Muscle layer of colon (tissue), 2 donors: ENCODE results near the gene LRRC58.
"Not testable (repeated sequence)": the region's sequence is repeated elsewhere in the genome, so short reads cannot be mapped to it uniquely, and the experiment has no call there.

ENCODE experiments used
- H3K27ac ChIP-seq: one replicate; pipeline ENCODE4 v1.7.0; 2013; ENCODE audit warnings: low read depth, mild to moderate bottlenecking, low read length, moderate library complexity
- H3K27me3 ChIP-seq, 2 donors: one replicate each; pipeline ENCODE4 v1.7.0; 2013; ENCODE audit warnings: low read length in 2 of 2, mild to moderate bottlenecking in 2 of 2; ENCODE audit not compliant: insufficient read depth in 2 of 2, control insufficient read depth in 1 of 2
- H3K36me3 ChIP-seq: one replicate; pipeline ENCODE4 v1.7.0; 2013; ENCODE audit warnings: mild to moderate bottlenecking, low read length; ENCODE audit not compliant: insufficient read depth
- H3K4me1 ChIP-seq: one replicate; pipeline ENCODE4 v1.7.0; 2013; ENCODE audit warnings: mild to moderate bottlenecking, low read length; ENCODE audit not compliant: insufficient read depth
- H3K4me3 ChIP-seq, 2 donors: one replicate each; pipeline ENCODE4 v1.7.0; 2013; ENCODE audit warnings: low read length in 2 of 2, low read depth in 1 of 2, mild to moderate bottlenecking in 1 of 2, moderate library complexity in 1 of 2
- H3K9ac ChIP-seq: one replicate; pipeline ENCODE4 v1.7.0; 2013; ENCODE audit warnings: low read length
- H3K9me3 ChIP-seq: one replicate; pipeline ENCODE4 v1.7.0; 2013; ENCODE audit warnings: mild to moderate bottlenecking, low read length
- donor health status: abdominal sarcoma.
- donor health status: Adenocarcinoma of cecum.

The LRRC58 gene

GRCh38 chr3:120338517-120338916 lies 10.6 kb downstream of the LRRC58 start:
- no peak overlapping the region for H3K4me3 ChIP-seq
- no peaks in the 10 kb centered on the region for H3K27me3 ChIP-seq
- no peaks in the 10 kb centered on the region for H3K9me3 ChIP-seq
- no peak overlapping the region for H3K27ac ChIP-seq
- H3K9ac ChIP-seq = no peak overlapping the region
- peaks cover 14% of the 10 kb centered on the region for H3K36me3 ChIP-seq
- peaks cover 4% of the 10 kb centered on the region for H3K4me1 ChIP-seq

DNA sequence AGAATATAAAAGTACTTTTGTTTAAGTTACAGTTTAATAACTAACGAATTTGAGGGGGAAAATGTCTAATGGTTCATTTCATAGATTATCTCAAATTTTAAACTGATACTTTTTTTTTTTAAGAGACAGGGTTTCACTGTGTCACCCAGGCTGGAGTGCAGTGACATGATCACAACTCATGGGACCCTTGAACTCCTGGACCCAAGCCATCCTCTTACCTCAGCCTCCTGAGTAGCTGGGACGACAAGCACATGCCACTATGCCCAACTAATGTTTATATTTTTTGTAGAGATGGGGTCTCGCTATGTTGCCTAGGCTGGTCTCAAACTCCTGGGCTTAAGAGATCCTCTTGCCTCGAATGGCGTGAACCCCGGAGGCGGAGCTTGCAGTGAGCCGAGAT lies 16.5 kb downstream of the LRRC58 start:
- H3K9ac ChIP-seq = no peak overlapping the region
- H3K27ac ChIP-seq = no peak overlapping the region
- H3K4me3 ChIP-seq = no peak overlapping the region
- peaks cover 44% of the 10 kb centered on the region for H3K36me3 ChIP-seq
- no peaks in the 10 kb centered on the region for H3K27me3 ChIP-seq
- H3K4me1 ChIP-seq = peaks cover 4% of the 10 kb centered on the region
- no peaks in the 10 kb centered on the region for H3K9me3 ChIP-seq

DNA sequence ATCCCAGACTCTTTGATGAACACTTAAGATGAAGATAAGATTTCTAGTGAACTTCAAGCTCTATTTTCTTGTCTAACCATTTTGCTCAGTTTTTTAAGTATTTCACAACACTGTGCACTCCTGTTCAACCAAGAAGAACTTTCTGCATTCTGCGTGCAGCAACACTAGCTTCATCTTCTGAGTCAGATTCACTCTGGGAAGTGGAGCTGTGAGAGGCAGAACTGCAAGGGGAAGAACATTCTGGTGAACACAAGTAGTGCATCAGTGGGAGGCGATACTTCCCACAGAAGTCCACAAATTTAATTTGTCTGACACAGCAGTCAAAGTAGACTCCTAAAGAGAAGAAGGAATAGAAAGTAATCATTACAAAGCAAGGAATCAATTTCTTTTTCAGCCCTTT lies 18.1 kb downstream of the LRRC58 start:
- H3K4me1 ChIP-seq = peaks cover 3% of the 10 kb centered on the region
- no peaks in the 10 kb centered on the region for H3K27me3 ChIP-seq
- H3K9me3 ChIP-seq = no peaks in the 10 kb centered on the region
- no peak overlapping the region for H3K4me3 ChIP-seq
- H3K36me3 ChIP-seq = peaks cover 44% of the 10 kb centered on the region
- H3K9ac ChIP-seq = no peak overlapping the region
- H3K27ac ChIP-seq = no peak overlapping the region

DNA sequence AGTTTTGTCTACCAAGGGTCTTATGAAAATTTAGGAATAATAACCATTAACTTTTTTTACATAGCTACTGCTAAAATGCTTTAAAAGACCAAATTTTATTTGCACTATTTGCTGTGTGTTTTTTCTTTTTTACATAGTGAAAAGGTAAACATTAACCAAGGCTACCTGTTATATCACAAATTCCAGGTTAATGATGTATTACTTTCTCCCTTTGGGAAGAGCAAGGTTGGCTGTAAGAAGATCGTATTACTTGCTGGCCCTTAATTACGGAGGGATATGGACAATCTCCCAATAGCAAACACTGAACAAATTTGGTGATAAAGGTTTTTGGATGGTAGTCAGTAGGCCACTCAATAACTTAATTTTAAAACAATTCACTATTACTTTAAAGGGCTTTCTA lies 22.4 kb downstream of the LRRC58 start:
- Histone ChIP-seq H3K9me3 (no peaks in the 10 kb centered on the region), H3K9ac (no peak overlapping the region), H3K4me1 (no peaks in the 10 kb centered on the region), H3K36me3 (peaks cover 23% of the 10 kb centered on the region), H3K27ac (no peak overlapping the region), H3K27me3 (no peaks in the 10 kb centered on the region), H3K4me3 (no peak overlapping the region)

DNA sequence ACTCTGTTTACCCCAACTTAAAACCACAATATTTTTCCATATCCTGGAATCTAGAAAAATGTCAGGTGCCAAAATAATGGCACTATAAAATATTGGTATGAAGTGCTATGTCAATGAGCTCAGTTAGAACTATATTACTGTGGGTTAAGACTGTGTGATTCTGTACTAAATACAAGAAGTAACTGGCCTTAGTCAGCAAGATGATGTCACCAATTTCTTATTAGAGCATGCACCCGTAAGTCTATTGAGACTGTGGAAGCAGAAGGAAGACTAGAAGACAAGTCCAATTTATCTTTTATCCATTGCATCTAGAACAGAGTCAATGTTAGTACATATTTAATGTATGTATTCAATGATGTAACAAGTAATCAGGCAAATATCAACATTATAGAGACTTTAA lies 25.0 kb downstream of the LRRC58 start:
- Histone ChIP-seq H3K4me3 (no peak overlapping the region), H3K27ac (no peak overlapping the region), H3K36me3 (peaks cover 6% of the 10 kb centered on the region), H3K9ac (no peak overlapping the region), H3K27me3 (no peaks in the 10 kb centered on the region), H3K9me3 (no peaks in the 10 kb centered on the region), H3K4me1 (no peaks in the 10 kb centered on the region)

DNA sequence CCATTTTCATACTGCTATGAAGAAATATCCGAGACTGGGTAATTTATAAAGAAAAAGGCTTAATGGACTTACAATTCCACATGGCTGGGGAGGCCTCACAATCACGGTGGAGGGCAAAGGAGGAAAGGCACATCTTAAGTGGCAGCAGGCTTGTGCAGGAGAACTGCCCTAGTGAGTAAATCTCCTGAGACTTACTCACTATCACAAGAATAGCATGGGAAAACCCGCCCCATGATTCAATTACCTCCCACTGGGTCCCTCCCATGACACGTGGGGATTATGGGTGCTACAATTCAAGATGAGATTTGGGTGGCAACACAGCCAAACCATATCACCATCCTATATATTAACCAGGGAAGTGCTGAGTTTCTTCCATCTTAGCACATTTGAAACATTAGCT lies 25.4 kb downstream of the LRRC58 start:
- not testable (repeated sequence) for H3K27ac ChIP-seq, H3K9ac ChIP-seq, H3K9me3 ChIP-seq, H3K4me1 ChIP-seq, H3K27me3 ChIP-seq, H3K36me3 ChIP-seq, H3K4me3 ChIP-seq

DNA sequence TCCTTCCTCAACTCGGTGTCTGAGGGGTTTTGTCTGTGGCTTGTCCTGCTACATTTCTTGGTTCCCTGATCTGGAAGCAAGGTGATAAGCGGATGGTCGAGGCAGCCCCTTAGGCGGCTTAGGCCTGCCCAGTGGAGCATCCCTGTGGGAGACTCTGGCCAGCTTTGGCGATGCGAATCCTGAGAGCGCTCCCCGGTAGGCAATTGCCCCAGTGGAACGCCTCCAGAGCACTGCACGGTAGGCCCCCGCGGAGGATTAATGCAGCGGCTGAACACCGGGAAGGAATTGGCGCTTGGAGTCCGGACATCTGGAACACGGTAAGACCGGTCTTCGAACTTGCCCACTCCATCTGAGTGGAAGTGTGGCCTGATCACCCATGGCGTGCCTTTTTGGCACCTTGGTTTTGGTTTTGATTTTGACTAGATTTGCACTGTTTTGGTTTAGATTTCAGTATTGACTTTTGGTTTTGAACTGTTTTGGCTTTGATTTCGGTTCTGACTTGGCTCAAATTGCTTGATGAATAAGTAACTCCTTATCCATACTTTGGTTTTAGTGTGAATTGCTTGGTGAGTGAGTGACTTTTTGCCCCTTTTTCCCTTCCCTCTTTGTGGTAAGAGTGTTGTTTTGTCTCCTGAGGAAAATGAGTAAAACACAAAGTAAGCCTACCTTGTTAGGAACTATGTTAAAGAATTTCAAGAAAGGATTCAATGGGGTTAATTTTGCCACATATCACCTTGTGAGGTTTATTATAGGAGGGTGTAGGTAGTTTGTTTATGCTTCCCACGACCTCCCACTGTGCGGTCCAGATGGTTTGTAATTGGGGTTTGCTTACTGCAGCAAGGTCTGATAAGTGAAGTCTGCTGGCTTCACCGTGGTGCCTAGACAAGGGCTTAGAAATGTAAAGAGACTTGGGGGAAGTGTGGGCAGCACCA lies 37.0 kb downstream of the LRRC58 start:
- no peaks in the 10 kb centered on the region for H3K9me3 ChIP-seq
- H3K9ac ChIP-seq = no peak overlapping the region
- H3K4me1 ChIP-seq = no peaks in the 10 kb centered on the region
- H3K27ac ChIP-seq = no peak overlapping the region
- no peaks in the 10 kb centered on the region for H3K27me3 ChIP-seq
- H3K36me3 ChIP-seq = no peaks in the 10 kb centered on the region
- H3K4me3 ChIP-seq = no peak overlapping the region

- no peak overlapping the region for H3K4me3 ChIP-seq
- no peaks in the 10 kb centered on the region for H3K27me3 ChIP-seq
- no peaks in the 10 kb centered on the region for H3K9me3 ChIP-seq
- no peak overlapping the region for H3K9ac ChIP-seq
- H3K4me1 ChIP-seq = no peaks in the 10 kb centered on the region
- H3K36me3 ChIP-seq = no peaks in the 10 kb centered on the region
- no peak overlapping the region for H3K27ac ChIP-seq
These were observed 42.4 kb downstream of the LRRC58 start for GRCh38 chr3:120306519-120307455.

- Histone ChIP-seq H3K4me3 (no peak overlapping the region), H3K27ac (no peak overlapping the region), H3K4me1 (no peaks in the 10 kb centered on the region), H3K36me3 (no peaks in the 10 kb centered on the region), H3K9ac (no peak overlapping the region), H3K27me3 (no peaks in the 10 kb centered on the region), H3K9me3 (no peaks in the 10 kb centered on the region)
These were observed 44.5 kb downstream of the LRRC58 start for GRCh38 chr3:120304616-120305015.

- Histone ChIP-seq H3K27ac (no peak overlapping the region), H3K9me3 (no peaks in the 10 kb centered on the region), H3K36me3 (no peaks in the 10 kb centered on the region), H3K27me3 (no peaks in the 10 kb centered on the region), H3K4me1 (no peaks in the 10 kb centered on the region), H3K9ac (no peak overlapping the region), H3K4me3 (no peak overlapping the region)
These were observed 46.8 kb downstream of the LRRC58 start for GRCh38 chr3:120302361-120302760.

- Histone ChIP-seq H3K9me3 (no peaks in the 10 kb centered on the region), H3K27ac (no peak overlapping the region), H3K4me3 (no peak overlapping the region), H3K27me3 (no peaks in the 10 kb centered on the region), H3K9ac (no peak overlapping the region), H3K4me1 (no peaks in the 10 kb centered on the region), H3K36me3 (no peaks in the 10 kb centered on the region)
These were observed 48.2 kb downstream of the LRRC58 start for GRCh38 chr3:120300971-120301370.
